CD4-positive, alpha-beta memory T cell (primary cell): Measurements from ENCODE around the gene EPHX1. TPM values are rescaled to one million over a fixed set of nuclear protein-coding genes. Genes with fewer than 3 reads are reported as not detected.
A peak's percentile ranks its signal among the peaks of the same experiment; 100 is the strongest.
"Not testable (repeated sequence)": the region's sequence is repeated elsewhere in the genome, so short reads cannot be mapped to it uniquely, and the experiment has no call there.

Experiments used
- CTCF ChIA-PET: fragments of 350-600 bp; sonication (Branson Sonifier 250); formaldehyde crosslinking; loops from one replicate; lab custom pipeline; 2021; ENCODE audit warnings: inconsistent platforms; ENCODE audit not compliant: partially characterized antibody; lab: Charles Lee
- POLR2A ChIA-PET: fragments of 350-600 bp; sonication (Branson Sonifier 250); formaldehyde crosslinking; loops from one replicate; lab custom pipeline; 2021; ENCODE audit not compliant: partially characterized antibody; lab: Charles Lee
- DNase-seq, 5 donors: peaks; one replicate each; pipeline versions ENCODE4 v3.0.0 to v3.0.0-alpha.2; 2020 to 2022; ENCODE audit warnings: mixed read lengths in 1 of 5
- H3K27ac ChIP-seq: one replicate; pipeline ENCODE4 v1.7.0; 2013; ENCODE audit warnings: low read depth, low read length
- H3K27me3 ChIP-seq: 2 replicates; pipeline ENCODE4 v1.7.0; 2013; ENCODE audit warnings: mild to moderate bottlenecking, low read length, moderate library complexity; ENCODE audit not compliant: insufficient read depth
- H3K36me3 ChIP-seq: 2 replicates; pipeline ENCODE4 v1.7.0; 2013; ENCODE audit warnings: mild to moderate bottlenecking, low read length, moderate library complexity; ENCODE audit not compliant: insufficient read depth
- H3K4me1 ChIP-seq: 2 replicates; pipeline ENCODE4 v1.7.0; 2013; ENCODE audit warnings: mild to moderate bottlenecking, low read length, moderate library complexity; ENCODE audit not compliant: insufficient read depth
- H3K4me3 ChIP-seq, 2 donors: one replicate each; pipeline ENCODE4 v1.7.0; 2013; ENCODE audit warnings: low read length in 2 of 2, mild to moderate bottlenecking in 1 of 2
- H3K9me3 ChIP-seq, 2 donors: one replicate each; pipeline ENCODE4 v1.7.0; 2013; ENCODE audit warnings: low read length in 2 of 2, control low read depth in 1 of 2; ENCODE audit not compliant: control insufficient read depth in 1 of 2
- H3K27ac Mint-ChIP-seq, 7 donors: one replicate each; pipeline ENCODE4 v1.8.0; 2020 to 2021; ENCODE audit warnings: mixed read lengths in 7 of 7, mild to moderate bottlenecking in 6 of 7, inconsistent platforms in 3 of 7, moderate library complexity in 3 of 7
- H3K27me3 Mint-ChIP-seq, 2 donors: one replicate each; pipeline ENCODE4 v1.8.0; 2020 to 2021; ENCODE audit warnings: mixed read lengths in 2 of 2
- H3K36me3 Mint-ChIP-seq, 2 donors: one replicate each; pipeline ENCODE4 v1.8.0; 2020 to 2021; ENCODE audit warnings: mixed read lengths in 2 of 2, inconsistent platforms in 1 of 2, mild to moderate bottlenecking in 1 of 2
- H3K4me1 Mint-ChIP-seq, 4 donors: one replicate each; pipeline ENCODE4 v1.8.0; 2020 to 2021; ENCODE audit warnings: mixed read lengths in 4 of 4, mild to moderate bottlenecking in 1 of 4
- H3K4me3 Mint-ChIP-seq, 8 donors: one replicate each; pipeline ENCODE4 v1.8.0; 2020 to 2021; ENCODE audit warnings: mixed read lengths in 8 of 8, mild to moderate bottlenecking in 7 of 8, moderate library complexity in 6 of 8, inconsistent platforms in 3 of 8
- H3K9me3 Mint-ChIP-seq, 8 donors: one replicate each; pipeline ENCODE4 v1.8.0; 2020 to 2021; ENCODE audit warnings: mixed read lengths in 8 of 8, mild to moderate bottlenecking in 5 of 8, inconsistent platforms in 3 of 8, moderate library complexity in 1 of 8
- intact Hi-C: fragments of 100-400 bp; cut with micrococcal nuclease; formaldehyde crosslinking; loops from one replicate; pipeline ENCODE4 v1.15.1; 2023
- polyA plus RNA-seq, 2 donors: library from polyadenylated mRNA; unstranded; fragments of 300-500 nt; fragmentation: Illumina TruSeq; gene quantifications; one replicate each; pipeline ENCODE4 v1.2.3, GENCODE V29; 2021
- total RNA-seq, 2 experiments: library from RNA; stranded (reverse); gene quantifications; one replicate each; pipeline ENCODE4 v1.2.3, GENCODE V29; 2021

The EPHX1 gene
- total and polyA plus RNA-seq, 4 experiments from 2014 or later: 0.34 to 3.0 (median 1.3) TPM

- intact Hi-C loops: no loop called here
- Histone ChIP-seq H3K27ac (no peak overlapping the region), H3K9me3 (no peaks in the 10 kb centered on the region), H3K36me3 (no peaks in the 10 kb centered on the region), H3K4me1 (peaks cover 11% of the 10 kb centered on the region), H3K4me3 (no peak overlapping the region), H3K27me3 (no peaks in the 10 kb centered on the region)
- H3K4me3 Mint-ChIP-seq: peak overlapping the region in 2 of 8 donors; percentile 4 to 39
- CTCF ChIA-PET: interaction anchor here (0.9 to 1.0 kb wide), 2 partner anchors 9 to 34 kb away, joined by 3 read pairs; partner anchors contain the start of gene SRP9
- no peak for DNase-seq
- no peaks in the 10 kb centered on the region for H3K9me3 Mint-ChIP-seq
- no peaks in the 10 kb centered on the region for H3K36me3 Mint-ChIP-seq
- H3K4me1 Mint-ChIP-seq: peaks cover 5 to 13% (median 6%) of the 10 kb centered on the region in 4 donors
- POLR2A ChIA-PET: interaction anchor here (0.6 to 2.3 kb wide), 3 partner anchors 34 to 367 kb away, joined by 3 to 21 read pairs (median 3); partner anchors contain the start of gene SRP9
- H3K27ac Mint-ChIP-seq: no peak overlapping the region
- H3K27me3 Mint-ChIP-seq: peaks cover 0 to 2% of the 10 kb centered on the region in 2 donors
Observed at GRCh38 chr1:225811622-225812487, 1.9 kb downstream of the EPHX1 start.

GRCh38 chr1:225812488-225813213 is 2.7 kb downstream of the EPHX1 start:
- no peaks in the 10 kb centered on the region for H3K9me3 Mint-ChIP-seq
- peak overlapping the region in 1 of 8 donors; percentile 4 for H3K4me3 Mint-ChIP-seq
- Histone ChIP-seq H3K4me3 (no peak overlapping the region), H3K9me3 (no peaks in the 10 kb centered on the region), H3K36me3 (no peaks in the 10 kb centered on the region), H3K27me3 (no peaks in the 10 kb centered on the region), H3K4me1 (peaks cover 11% of the 10 kb centered on the region), H3K27ac (no peak overlapping the region)
- DNase-seq: no peak
- no peak overlapping the region for H3K27ac Mint-ChIP-seq
- intact Hi-C loops: no loop called here
- ChIA-PET CTCF (no interaction called here), POLR2A (interaction anchor here (0.6 to 1.6 kb wide), 3 partner anchors 43 to 368 kb away, joined by 3 read pairs; no protein-coding TSS in a partner anchor)
- H3K4me1 Mint-ChIP-seq: peaks cover 5 to 13% (median 6%) of the 10 kb centered on the region in 4 donors
- peaks cover 0 to 2% of the 10 kb centered on the region in 2 donors for H3K27me3 Mint-ChIP-seq
- H3K36me3 Mint-ChIP-seq: no peaks in the 10 kb centered on the region

GRCh38 chr1:225813214-225813964 is 3.5 kb downstream of the EPHX1 start:
- CTCF ChIA-PET: no interaction called here
- H3K27ac Mint-ChIP-seq: no peak overlapping the region

GRCh38 chr1:225814381-225814780 is 4.5 kb downstream of the EPHX1 start:
- intact Hi-C loops: no loop called here
- no peak for DNase-seq
- H3K4me1 Mint-ChIP-seq: peaks cover 5 to 10% (median 6%) of the 10 kb centered on the region in 4 donors
- Histone ChIP-seq H3K36me3 (no peaks in the 10 kb centered on the region), H3K9me3 (no peaks in the 10 kb centered on the region), H3K27me3 (no peaks in the 10 kb centered on the region), H3K4me1 (peaks cover 11% of the 10 kb centered on the region), H3K27ac (no peak overlapping the region), H3K4me3 (no peak overlapping the region)
- H3K9me3 Mint-ChIP-seq: no peaks in the 10 kb centered on the region
- no peak overlapping the region for H3K27ac Mint-ChIP-seq
- POLR2A ChIA-PET: interaction anchor here (1.1 kb wide), 1 partner anchor 68 kb away, joined by 4 read pairs; the partner anchor contains the start of gene TMEM63A
- CTCF ChIA-PET: no interaction called here
- no peak overlapping the region for H3K4me3 Mint-ChIP-seq
- peaks cover 0 to 2% of the 10 kb centered on the region in 2 donors for H3K27me3 Mint-ChIP-seq
- no peaks in the 10 kb centered on the region for H3K36me3 Mint-ChIP-seq

More at GRCh38 chr1:225813214-225813964, 3.5 kb downstream of the EPHX1 start:
- H3K9me3 ChIP-seq: no peaks in the 10 kb centered on the region
- no peak for DNase-seq
- H3K9me3 Mint-ChIP-seq: no peaks in the 10 kb centered on the region
- no peaks in the 10 kb centered on the region for H3K27me3 ChIP-seq
- peaks cover 11% of the 10 kb centered on the region for H3K4me1 ChIP-seq
- POLR2A ChIA-PET: interaction anchor here (0.6 to 1.6 kb wide), 3 partner anchors 42 to 84 kb away, joined by 3 to 4 read pairs (median 3); partner anchors contain the start of gene TMEM63A
- intact Hi-C loops: no loop called here
- H3K4me3 Mint-ChIP-seq: no peak overlapping the region
- peaks cover 0 to 2% of the 10 kb centered on the region in 2 donors for H3K27me3 Mint-ChIP-seq
- no peak overlapping the region for H3K4me3 ChIP-seq
- no peaks in the 10 kb centered on the region for H3K36me3 Mint-ChIP-seq
- no peak overlapping the region for H3K27ac ChIP-seq
- H3K36me3 ChIP-seq: no peaks in the 10 kb centered on the region
- peaks cover 5 to 13% (median 6%) of the 10 kb centered on the region in 4 donors for H3K4me1 Mint-ChIP-seq

- H3K4me1 Mint-ChIP-seq, H3K27me3 ChIP-seq, H3K4me3 ChIP-seq, H3K9me3 ChIP-seq, H3K27ac ChIP-seq, POLR2A ChIA-PET, H3K27ac Mint-ChIP-seq, H3K4me1 ChIP-seq, H3K36me3 Mint-ChIP-seq, CTCF ChIA-PET, H3K36me3 ChIP-seq, H3K4me3 Mint-ChIP-seq, intact Hi-C loops, H3K27me3 Mint-ChIP-seq, H3K9me3 Mint-ChIP-seq, DNase-seq: not testable (repeated sequence)
Observed at GRCh38 chr1:225815090-225815489, 5.2 kb downstream of the EPHX1 start.

GRCh38 chr1:225815526-225816178 is 5.7 kb downstream of the EPHX1 start:
- H3K4me1 Mint-ChIP-seq: peaks cover under 1 to 3% (median 1%) of the 10 kb centered on the region in 4 donors
- H3K27ac Mint-ChIP-seq: no peak overlapping the region
- Histone ChIP-seq H3K36me3 (no peaks in the 10 kb centered on the region), H3K27ac (no peak overlapping the region), H3K9me3 (no peaks in the 10 kb centered on the region), H3K4me1 (peaks cover 3% of the 10 kb centered on the region), H3K27me3 (no peaks in the 10 kb centered on the region), H3K4me3 (no peak overlapping the region)
- CTCF ChIA-PET: no interaction called here
- no peaks in the 10 kb centered on the region for H3K9me3 Mint-ChIP-seq
- POLR2A ChIA-PET: interaction anchor here (0.8 kb wide), 1 partner anchor 9 kb away, joined by 4 read pairs; no protein-coding TSS in a partner anchor
- H3K36me3 Mint-ChIP-seq: no peaks in the 10 kb centered on the region
- intact Hi-C loops: no loop called here
- no peaks in the 10 kb centered on the region for H3K27me3 Mint-ChIP-seq
- DNase-seq: no peak
- no peak overlapping the region for H3K4me3 Mint-ChIP-seq
